Esophagus squamous epithelium (tissue), 5 donors: Measurements from ENCODE around the gene RNF175. TPM values are rescaled to one million over a fixed set of nuclear protein-coding genes. Genes with fewer than 3 reads are reported as not detected.

Experiments
- DNase-seq: peaks from one replicate; lab custom pipeline; 2025; lab: John Stamatoyannopoulos, UW
- H3K27ac ChIP-seq, 4 donors: fragments of 200-600 bp; sonication (generic); one replicate each; pipeline ENCODE4 v1.5.1; 2016 to 2019; ENCODE audit warnings: mild to moderate bottlenecking in 1 of 4
- H3K27me3 ChIP-seq, 4 donors: fragments of 200-600 bp; sonication (generic); 1 replicate in 3 of 4; 2 replicates in 1 of 4; pipeline versions ENCODE4 v1.5.1 to v1.6.0; 2017 to 2021; ENCODE audit warnings: antibody characterized with exemption in 1 of 4
- H3K36me3 ChIP-seq, 3 donors: fragments of 200-600 bp; sonication (generic); one replicate each; pipeline ENCODE4 v1.5.1; 2016 to 2019
- H3K4me1 ChIP-seq, 3 donors: fragments of 200-600 bp; sonication (generic); one replicate each; pipeline ENCODE4 v1.5.1; 2017 to 2019
- H3K4me3 ChIP-seq, 4 donors: fragments of 200-600 bp; sonication (generic); 1 replicate in 3 of 4; 2 replicates in 1 of 4; pipeline ENCODE4 v1.5.1; 2016 to 2019; ENCODE audit warnings: mild to moderate bottlenecking in 2 of 4, moderate library complexity in 1 of 4
- H3K9me3 ChIP-seq, 3 donors: fragments of 200-600 bp; sonication (generic); one replicate each; pipeline ENCODE4 v1.5.1; 2016 to 2019
- POLR2A ChIP-seq, 4 donors: fragments of 450-650 bp; IDR thresholded peaks; one replicate each; pipeline ENCODE4 v1.6.1; 2017; ENCODE audit warnings: antibody characterized with exemption in 4 of 4, mild to moderate bottlenecking in 4 of 4, moderate library complexity in 3 of 4
- WGBS, 2 donors: methylation state at CpG; one replicate each; pipeline ENCODE4 v1.1.5; 2018; 5-methylcytosine and 5-hydroxymethylcytosine counted together
- intact Hi-C: fragments of 100-400 bp; cut with DNase I; formaldehyde crosslinking; loops from one replicate; pipeline ENCODE4 v1.15.0; 2022
- total RNA-seq, 4 donors: library from RNA; depleted of rRNA; stranded (reverse); fragments of >200 nt; gene quantifications; one replicate each; pipeline ENCODE4 v1.1.0, GENCODE V29; 2016
- TF ChIP-seq, protein P1 (sequence below), 6 experiments: fragments of 450-650 bp in 4 of 6; fragments of 200-600 bp in 2 of 6; sonication (generic) in 2 of 6; IDR thresholded peaks; one replicate each; pipeline ENCODE4 v1.5.1; 2016 to 2019; ENCODE audit warnings: antibody characterized with exemption in 6 of 6, mild to moderate bottlenecking in 4 of 6, moderate library complexity in 4 of 6
- donor health status: DM: yes; HTN: yes; CAD: no.

Gene RNF175
- total RNA-seq, 4 donors from 2014 or later: 0.76 TPM; not detected in 3

DNA sequence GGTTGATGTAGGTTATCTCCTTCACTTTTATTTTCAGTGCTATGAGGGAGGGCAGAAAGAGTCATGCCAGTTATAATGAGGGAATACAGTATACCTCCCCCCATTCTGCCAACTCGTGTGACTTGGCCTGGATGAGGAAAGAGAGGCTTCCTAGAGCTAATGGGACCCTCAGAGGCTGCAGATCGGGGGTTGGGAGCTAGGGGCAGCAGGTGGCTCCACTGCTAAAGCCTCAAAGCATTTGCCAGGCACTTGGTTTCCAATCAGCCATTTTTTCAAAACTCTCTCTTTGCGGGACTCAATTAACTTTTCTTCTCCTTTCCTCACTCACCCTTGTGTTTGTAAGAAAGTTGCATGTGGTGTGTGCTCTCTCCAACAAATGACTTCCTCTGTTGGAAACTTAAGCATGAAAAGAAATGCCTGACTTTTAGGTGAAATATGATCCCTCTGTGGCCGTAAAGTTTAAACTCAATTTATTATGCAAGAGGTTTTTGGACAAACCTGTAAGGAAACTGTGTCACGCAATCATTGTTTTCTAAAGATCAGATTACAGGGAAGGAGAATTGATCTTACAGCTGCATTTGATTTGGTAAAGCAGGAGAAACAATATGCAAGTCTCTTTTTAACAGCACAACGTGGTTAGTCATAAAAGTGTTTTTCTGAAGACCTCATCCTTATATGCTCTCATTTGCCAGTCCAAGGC, 22.0 kb upstream of the RNF175 start:
- intact Hi-C loops: no loop called here
- H3K4me3 ChIP-seq: no peak overlapping the region
- TF ChIP-seq POLR2A (IDR thresholded peaks at IDR 0.05): no peak
- TF ChIP-seq, protein P1, sequence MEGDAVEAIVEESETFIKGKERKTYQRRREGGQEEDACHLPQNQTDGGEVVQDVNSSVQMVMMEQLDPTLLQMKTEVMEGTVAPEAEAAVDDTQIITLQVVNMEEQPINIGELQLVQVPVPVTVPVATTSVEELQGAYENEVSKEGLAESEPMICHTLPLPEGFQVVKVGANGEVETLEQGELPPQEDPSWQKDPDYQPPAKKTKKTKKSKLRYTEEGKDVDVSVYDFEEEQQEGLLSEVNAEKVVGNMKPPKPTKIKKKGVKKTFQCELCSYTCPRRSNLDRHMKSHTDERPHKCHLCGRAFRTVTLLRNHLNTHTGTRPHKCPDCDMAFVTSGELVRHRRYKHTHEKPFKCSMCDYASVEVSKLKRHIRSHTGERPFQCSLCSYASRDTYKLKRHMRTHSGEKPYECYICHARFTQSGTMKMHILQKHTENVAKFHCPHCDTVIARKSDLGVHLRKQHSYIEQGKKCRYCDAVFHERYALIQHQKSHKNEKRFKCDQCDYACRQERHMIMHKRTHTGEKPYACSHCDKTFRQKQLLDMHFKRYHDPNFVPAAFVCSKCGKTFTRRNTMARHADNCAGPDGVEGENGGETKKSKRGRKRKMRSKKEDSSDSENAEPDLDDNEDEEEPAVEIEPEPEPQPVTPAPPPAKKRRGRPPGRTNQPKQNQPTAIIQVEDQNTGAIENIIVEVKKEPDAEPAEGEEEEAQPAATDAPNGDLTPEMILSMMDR (IDR thresholded peaks at IDR 0.05): no peak
- H3K27ac ChIP-seq: no peak overlapping the region
- H3K36me3 ChIP-seq: no peaks in the 10 kb centered on the region
- peaks cover 0 to 48% (median 0%) of the 10 kb centered on the region in 4 donors for H3K27me3 ChIP-seq
- H3K9me3 ChIP-seq: peaks cover 0 to 4% (median 0%) of the 10 kb centered on the region in 3 donors
- WGBS, 2 donors: 34 to 35% methylated on average over 6 of the region's 6 CpGs
- no peak for DNase-seq
- no peaks in the 10 kb centered on the region for H3K4me1 ChIP-seq

DNA sequence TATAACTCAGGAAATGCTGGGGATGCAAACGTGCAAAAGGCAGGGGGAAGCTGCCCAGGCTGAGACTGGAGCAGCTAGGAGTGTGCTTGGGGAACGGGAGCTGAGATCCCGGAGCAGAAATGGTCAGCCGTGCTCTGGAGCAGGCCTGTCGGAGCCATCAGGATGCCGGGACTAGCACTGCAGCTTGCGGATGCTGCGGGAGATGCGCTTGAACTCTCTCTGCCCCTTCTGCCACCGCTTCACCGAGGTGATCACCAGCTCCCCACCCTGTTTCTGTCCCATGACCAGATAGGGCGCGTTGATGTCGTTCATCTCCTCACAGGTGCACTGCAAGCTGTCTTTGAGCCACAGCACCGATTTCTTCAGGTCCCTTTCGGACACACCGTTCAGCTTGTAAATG, 21.5 kb upstream of the RNF175 start:
- TF ChIP-seq, protein P1 (IDR thresholded peaks at IDR 0.05): no peak
- no peak for TF ChIP-seq POLR2A (IDR thresholded peaks at IDR 0.05)
- no peak for DNase-seq
- Histone ChIP-seq H3K9me3 (peaks cover 0 to 4% (median 0%) of the 10 kb centered on the region in 3 donors), H3K27ac (no peak overlapping the region), H3K4me3 (no peak overlapping the region), H3K36me3 (no peaks in the 10 kb centered on the region), H3K4me1 (no peaks in the 10 kb centered on the region), H3K27me3 (peaks cover 0 to 47% (median 0%) of the 10 kb centered on the region in 4 donors)
- WGBS, 2 donors: 76 to 89% methylated on average over 17 of the region's 17 CpGs
- intact Hi-C loops: no loop called here

DNA sequence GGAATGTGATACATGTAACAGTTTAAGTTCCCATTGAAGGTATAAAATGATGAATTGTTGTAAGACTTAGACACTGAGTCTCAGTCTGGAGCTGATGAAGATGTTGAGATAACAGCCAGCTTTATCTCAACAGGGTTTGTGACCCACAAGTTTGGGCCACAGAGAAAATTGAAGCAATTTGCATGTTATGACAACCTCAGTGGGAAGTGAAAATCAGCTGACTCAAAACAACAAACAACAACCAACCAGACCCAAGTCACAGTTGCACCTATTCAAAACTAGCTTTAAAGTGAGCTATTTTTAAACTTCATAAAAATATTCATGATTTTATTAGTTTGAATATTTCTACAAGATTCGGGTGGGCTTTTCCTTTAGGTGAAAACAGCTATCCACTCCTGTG, 21.1 kb upstream of the RNF175 start:
- no peak for TF ChIP-seq POLR2A (IDR thresholded peaks at IDR 0.05)
- TF ChIP-seq, protein P1 (IDR thresholded peaks at IDR 0.05): no peak
- intact Hi-C loops: no loop called here
- WGBS, 2 donors: 71 to 73% methylated on average over 1 of the region's 1 CpG
- H3K9me3 ChIP-seq: peaks cover 0 to 4% (median 0%) of the 10 kb centered on the region in 3 donors
- no peak for DNase-seq
- no peak overlapping the region for H3K27ac ChIP-seq
- no peaks in the 10 kb centered on the region for H3K36me3 ChIP-seq
- peaks cover 0 to 44% (median 0%) of the 10 kb centered on the region in 4 donors for H3K27me3 ChIP-seq
- H3K4me1 ChIP-seq: no peaks in the 10 kb centered on the region
- H3K4me3 ChIP-seq: no peak overlapping the region

- H3K27me3 ChIP-seq: peaks cover 0 to 41% (median 0%) of the 10 kb centered on the region in 4 donors
- DNase-seq: no peak
- 37 to 62% methylated on average over 2 of the region's 2 CpGs for WGBS, 2 donors
- no peak overlapping the region for H3K4me3 ChIP-seq
- intact Hi-C loops: no loop called here
- no peak for TF ChIP-seq POLR2A (IDR thresholded peaks at IDR 0.05)
- TF ChIP-seq, protein P1 (IDR thresholded peaks at IDR 0.05): no peak
- no peak overlapping the region for H3K27ac ChIP-seq
- peaks cover 0 to 4% (median 0%) of the 10 kb centered on the region in 3 donors for H3K9me3 ChIP-seq
- H3K4me1 ChIP-seq: no peaks in the 10 kb centered on the region
- no peaks in the 10 kb centered on the region for H3K36me3 ChIP-seq
These were observed 20.4 kb upstream of the RNF175 start for GRCh38 chr4:153780221-153780620.

- TF ChIP-seq, protein P1 (IDR thresholded peaks at IDR 0.05): no peak
- TF ChIP-seq POLR2A (IDR thresholded peaks at IDR 0.05): no peak
- 82 to 90% methylated on average over 1 of the region's 1 CpG for WGBS, 2 donors
- DNase-seq: no peak
- Histone ChIP-seq H3K36me3 (no peaks in the 10 kb centered on the region), H3K27ac (no peak overlapping the region), H3K4me3 (no peak overlapping the region), H3K9me3 (peaks cover 0 to 4% (median 0%) of the 10 kb centered on the region in 3 donors), H3K4me1 (no peaks in the 10 kb centered on the region), H3K27me3 (peaks cover 0 to 29% (median 0%) of the 10 kb centered on the region in 4 donors)
- intact Hi-C loops: no loop called here
These were observed 18.6 kb upstream of the RNF175 start for GRCh38 chr4:153778383-153778782.
